Choroid plexus epithelial cell (primary cell): Measurements from ENCODE around the gene EHMT1.

Experiments used
- DNase-seq: peaks from one replicate; pipeline ENCODE4 v3.0.0-alpha.2; 2010; ENCODE audit warnings: low read depth
- H3K4me3 ChIP-seq: 2 replicates; pipeline ENCODE4 v1.5.1; 2011; ENCODE audit warnings: low read depth, mild to moderate bottlenecking, control low read depth, low read length, moderate library complexity
- CTCF ChIP-seq: conservative IDR thresholded peaks from 2 replicates; pipeline ENCODE4 v1.5.1; 2011; ENCODE audit warnings: low read depth, mild to moderate bottlenecking, control low read depth, inconsistent platforms, low read length, moderate library complexity

EHMT1 gene

DNA sequence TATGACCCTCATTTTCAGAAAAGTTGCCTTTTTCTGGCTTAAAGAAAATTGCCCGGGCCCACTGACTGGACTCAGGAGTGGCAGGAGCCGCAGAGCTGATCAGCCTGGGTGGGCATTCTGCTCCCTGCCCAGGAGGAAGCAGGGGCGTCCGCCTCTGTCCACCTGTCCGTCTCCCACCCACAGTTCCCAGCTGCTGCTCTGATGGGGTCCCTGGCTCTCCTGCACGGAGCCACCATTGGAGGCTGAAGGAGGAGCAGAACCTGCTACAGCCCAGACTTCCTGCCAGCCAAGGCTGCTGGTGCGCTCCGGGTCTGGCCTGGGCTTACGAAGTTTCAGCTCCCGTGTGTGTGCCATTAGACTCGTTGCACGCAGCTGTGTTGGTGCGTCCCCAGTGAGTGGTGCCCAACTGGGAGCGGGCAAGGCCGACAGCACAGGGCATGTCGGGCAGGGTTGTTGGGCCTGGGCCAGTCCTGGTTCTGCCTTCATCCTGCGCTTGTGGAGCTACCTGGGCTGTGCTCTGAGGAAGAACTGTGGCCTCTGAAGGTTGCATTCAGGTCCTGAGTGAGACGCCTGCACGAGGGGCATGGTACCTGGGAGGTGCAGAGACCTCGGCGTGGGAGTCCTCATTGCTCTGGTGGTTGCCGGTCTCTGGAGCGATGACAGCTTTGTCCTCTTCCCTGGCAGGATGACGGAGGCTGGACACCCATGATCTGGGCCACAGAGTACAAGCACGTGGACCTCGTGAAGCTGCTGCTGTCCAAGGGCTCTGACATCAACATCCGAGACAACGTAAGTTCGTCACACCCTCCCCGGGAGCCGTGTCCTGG, 181.6 kb downstream of the EHMT1 start:
- no peak for TF ChIP-seq CTCF
- no peak overlapping the region for H3K4me3 ChIP-seq
- DNase-seq, result no peak

- H3K4me3 ChIP-seq, result no peak overlapping the region
- DNase-seq, result no peak
- no peak for TF ChIP-seq CTCF
Measured at GRCh38 chr9:137801023-137801319, 182.2 kb downstream of the EHMT1 start.

GRCh38 chr9:137802021-137802420, 183.2 kb downstream of the EHMT1 start:
- no peak overlapping the region for H3K4me3 ChIP-seq
- no peak for TF ChIP-seq CTCF
- DNase-seq, result no peak

DNA sequence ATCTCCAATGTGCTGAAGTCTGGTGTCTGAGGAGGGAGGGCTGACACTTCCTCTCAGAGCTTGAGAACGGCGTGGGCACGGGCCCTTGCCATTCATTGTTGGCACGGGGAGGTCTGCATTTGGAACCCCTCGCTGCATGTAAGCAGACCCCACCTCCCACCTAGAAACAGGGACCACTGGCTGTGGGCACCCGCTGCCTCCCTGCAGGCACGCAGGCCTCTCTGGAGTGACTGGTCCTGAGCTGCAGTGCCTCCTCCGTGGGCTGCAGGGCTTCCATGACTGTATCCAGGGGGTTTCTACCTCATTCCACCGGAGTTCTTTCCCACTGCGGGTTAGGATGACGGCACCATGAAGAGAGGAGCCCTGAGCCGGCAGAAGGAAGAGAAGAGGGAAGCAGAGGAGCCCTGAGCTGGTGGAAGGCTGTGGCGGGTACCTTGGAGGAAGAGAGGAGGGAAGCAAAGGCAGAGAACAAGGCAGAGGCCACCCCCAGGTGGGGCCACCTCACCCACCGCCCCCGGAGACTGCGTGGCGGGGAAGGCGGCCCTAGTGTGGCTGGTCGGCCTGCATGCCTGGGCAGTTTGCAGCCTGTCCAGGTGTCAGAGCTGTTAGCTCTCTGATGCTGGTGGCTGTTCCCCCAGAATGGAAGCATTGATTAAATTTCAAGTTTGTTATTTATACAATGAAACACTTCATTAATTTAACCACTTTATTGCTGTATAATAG, 183.9 kb downstream of the EHMT1 start:
- H3K4me3 ChIP-seq, result no peak overlapping the region
- DNase-seq, result no peak
- no peak for TF ChIP-seq CTCF

GRCh38 chr9:137804908-137805630, 186.3 kb downstream of the EHMT1 start:
- H3K4me3 ChIP-seq, result no peak overlapping the region
- DNase-seq, result no peak
- TF ChIP-seq CTCF, result no peak

GRCh38 chr9:137807721-137808703, 189.2 kb downstream of the EHMT1 start:
- TF ChIP-seq CTCF, result no peak
- no peak for DNase-seq
- no peak overlapping the region for H3K4me3 ChIP-seq
